SK-N-MC (cell line): ENCODE data around the gene SEC61A1.

Experiments
- DNase-seq: peaks from one replicate; pipeline ENCODE4 v3.0.0-alpha.2; 2011; ENCODE audit warnings: low read depth, low spot score
- H3K27ac ChIP-seq: fragments of 200-600 bp; sonication (generic); 2 replicates; pipeline ENCODE4 v1.5.1; 2016; ENCODE audit warnings: mixed run types
- H3K36me3 ChIP-seq: fragments of 200-600 bp; sonication (generic); 2 replicates; pipeline ENCODE4 v1.6.1; 2017; ENCODE audit warnings: antibody characterized with exemption, low read length, mixed read lengths; ENCODE audit not compliant: insufficient read depth
- H3K4me3 ChIP-seq: fragments of 200-600 bp; sonication (generic); 2 replicates; pipeline ENCODE4 v1.5.1; 2016
- H3K9ac ChIP-seq: fragments of 200-600 bp; sonication (generic); 2 replicates; pipeline ENCODE4 v1.8.0; 2017; ENCODE audit warnings: mixed run types, mixed read lengths; ENCODE audit not compliant: insufficient read length
- H3K9me3 ChIP-seq: fragments of 200-600 bp; sonication (generic); 2 replicates; pipeline ENCODE4 v1.6.1; 2017; ENCODE audit warnings: low read depth, mild to moderate bottlenecking, antibody characterized with exemption, low read length, moderate library complexity, mixed read lengths
- EZH2 ChIP-seq: fragments of 200-600 bp; sonication (generic); IDR thresholded peaks from one replicate; pipeline ENCODE4 v1.6.1; 2017; ENCODE audit warnings: antibody characterized with exemption
- FOXP2 ChIP-seq: optimal IDR thresholded peaks from 2 replicates; pipeline ENCODE3; 2011; ENCODE audit warnings: mild to moderate bottlenecking, moderate library complexity; ENCODE audit not compliant: insufficient read depth; ENCODE audit errors: extremely low read length, control extremely low read depth
- POLR2AphosphoS5 ChIP-seq: IDR thresholded peaks from 2 replicates; pipeline ENCODE4 v1.6.1; 2012; ENCODE audit warnings: mild to moderate bottlenecking, low read depth, low read length, borderline replicate concordance

SEC61A1 gene

GRCh38 chr3:128083980-128084674 lies 31.9 kb downstream of the SEC61A1 start:
- no peak overlapping the region for H3K9ac ChIP-seq

DNA sequence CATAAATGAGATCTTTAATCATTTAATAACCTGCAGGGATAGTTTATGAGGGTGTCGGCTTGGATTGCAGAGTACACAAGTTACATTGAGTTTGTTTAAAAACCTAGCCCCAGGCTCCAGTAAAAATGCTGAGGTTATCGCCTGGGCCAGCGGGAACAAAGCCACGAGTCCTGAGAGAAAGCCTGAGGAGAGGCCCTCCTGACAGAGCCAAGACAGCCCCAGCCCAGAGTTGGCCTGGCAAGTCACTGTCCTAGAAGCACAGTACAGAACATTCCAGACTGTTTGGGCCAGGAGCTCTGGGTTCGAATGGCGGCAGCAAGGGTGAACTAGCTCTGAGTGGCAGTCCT lies 32.4 kb downstream of the SEC61A1 start:
- Histone ChIP-seq H3K9ac (no peak overlapping the region), H3K9me3 (no peaks in the 10 kb centered on the region), H3K4me3 (no peak overlapping the region), H3K36me3 (peaks cover 89% of the 10 kb centered on the region), H3K27ac (no peak overlapping the region)
- no peak for TF ChIP-seq FOXP2
- TF ChIP-seq POLR2AphosphoS5, result no peak
- no peak for TF ChIP-seq EZH2
- DNase-seq, result no peak

More at GRCh38 chr3:128083980-128084674, 31.9 kb downstream of the SEC61A1 start:
- Histone ChIP-seq H3K27ac (no peak overlapping the region), H3K36me3 (peaks cover 93% of the 10 kb centered on the region), H3K9me3 (no peaks in the 10 kb centered on the region), H3K4me3 (no peak overlapping the region)
- no peak for DNase-seq
- TF ChIP-seq POLR2AphosphoS5, result no peak
- no peak for TF ChIP-seq FOXP2
- TF ChIP-seq EZH2, result no peak

DNA sequence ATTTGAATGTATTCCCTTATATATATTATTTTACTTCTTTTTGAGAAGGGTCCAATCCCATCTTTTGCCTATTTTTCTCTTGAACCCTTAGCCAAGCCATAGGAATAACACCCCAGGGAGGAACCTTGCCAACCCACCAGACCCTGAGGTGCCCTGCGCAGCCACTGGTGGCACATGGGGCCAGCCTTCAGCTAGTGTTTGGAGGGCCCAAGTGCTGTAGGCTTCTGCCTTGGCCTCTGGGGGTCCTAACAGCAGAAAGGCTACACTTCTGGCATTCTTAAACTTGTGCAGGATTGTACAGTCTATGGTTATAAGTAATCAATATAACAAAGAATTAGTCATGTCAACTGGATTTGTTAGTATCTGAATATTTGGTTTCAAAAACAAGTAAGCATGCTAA lies 36.9 kb downstream of the SEC61A1 start:
- Histone ChIP-seq H3K4me3 (no peak overlapping the region), H3K27ac (no peak overlapping the region), H3K9ac (no peak overlapping the region), H3K9me3 (no peaks in the 10 kb centered on the region), H3K36me3 (peaks cover 79% of the 10 kb centered on the region)
- no peak for DNase-seq
- TF ChIP-seq POLR2AphosphoS5, result no peak
- no peak for TF ChIP-seq FOXP2
- no peak for TF ChIP-seq EZH2

- Histone ChIP-seq H3K4me3 (no peak overlapping the region), H3K36me3 (peaks cover 77% of the 10 kb centered on the region), H3K27ac (peak overlapping the region; percentile 36; the same call in 1 of the 2 replicates), H3K9me3 (no peaks in the 10 kb centered on the region), H3K9ac (no peak overlapping the region)
- no peak for DNase-seq
- no peak for TF ChIP-seq FOXP2
Measured at GRCh38 chr3:128091586-128091985, 39.3 kb downstream of the SEC61A1 start.

GRCh38 chr3:128094295-128095151 lies 42.3 kb downstream of the SEC61A1 start:
- no peak overlapping the region for H3K4me3 ChIP-seq
- no peak for DNase-seq
- H3K36me3 ChIP-seq, result peaks cover 86% of the 10 kb centered on the region
- no peak overlapping the region for H3K27ac ChIP-seq
- TF ChIP-seq FOXP2 (no peak), POLR2AphosphoS5 (no peak), EZH2 (no peak)
- H3K9me3 ChIP-seq, result no peaks in the 10 kb centered on the region
- no peak overlapping the region for H3K9ac ChIP-seq

- Histone ChIP-seq H3K36me3 (peaks cover 89% of the 10 kb centered on the region), H3K27ac (no peak overlapping the region), H3K9me3 (no peaks in the 10 kb centered on the region), H3K4me3 (no peak overlapping the region), H3K9ac (no peak overlapping the region)
- no peak for DNase-seq
- no peak for TF ChIP-seq EZH2
- no peak for TF ChIP-seq POLR2AphosphoS5
- TF ChIP-seq FOXP2, result no peak
Measured at GRCh38 chr3:128095222-128095703, 43.0 kb downstream of the SEC61A1 start.

- no peaks in the 10 kb centered on the region for H3K9me3 ChIP-seq
- H3K36me3 ChIP-seq, result peaks cover 98% of the 10 kb centered on the region
- TF ChIP-seq POLR2AphosphoS5 (no peak), EZH2 (no peak), FOXP2 (no peak)
- no peak for DNase-seq
- no peak overlapping the region for H3K9ac ChIP-seq
- no peak overlapping the region for H3K4me3 ChIP-seq
- H3K27ac ChIP-seq, result no peak overlapping the region
Measured at GRCh38 chr3:128098234-128098633, 46.0 kb downstream of the SEC61A1 start.

DNA sequence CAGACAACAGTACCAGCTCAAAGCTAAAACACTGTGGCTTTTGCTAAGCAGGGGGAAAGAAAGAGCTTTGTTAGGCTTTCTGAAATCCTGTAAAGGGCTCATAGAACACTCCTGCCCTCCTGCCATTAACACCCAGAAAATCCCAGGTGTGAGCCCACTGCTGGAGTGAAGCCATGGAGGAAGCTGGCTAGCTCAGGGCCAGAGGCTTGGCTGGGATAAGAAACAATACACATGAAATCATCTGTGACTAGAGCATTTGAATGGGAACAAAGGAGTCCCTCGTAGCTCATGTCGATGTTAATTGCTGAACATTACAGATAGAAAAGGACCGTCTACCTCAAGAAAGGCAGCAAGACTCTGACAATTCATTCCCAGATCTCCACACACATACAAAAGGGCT lies 47.9 kb downstream of the SEC61A1 start:
- no peak for DNase-seq
- no peak for TF ChIP-seq FOXP2
- TF ChIP-seq POLR2AphosphoS5, result no peak
- no peak for TF ChIP-seq EZH2
- H3K9me3 ChIP-seq, result no peaks in the 10 kb centered on the region
- no peak overlapping the region for H3K9ac ChIP-seq
- H3K27ac ChIP-seq, result no peak overlapping the region
- peaks cover 96% of the 10 kb centered on the region for H3K36me3 ChIP-seq
- no peak overlapping the region for H3K4me3 ChIP-seq
